HG02852 (cell line): ENCODE data around the gene SRRM3.
"Not testable (repeated sequence)": the region's sequence is repeated elsewhere in the genome, so short reads cannot be mapped to it uniquely, and the experiment has no call there.

Experiments used
- ATAC-seq: cut with Tn5 transposase; IDR thresholded peaks from one replicate; pipeline ENCODE4 v1.9.1; 2021; ENCODE audit warnings: mild to moderate bottlenecking, moderate library complexity; ENCODE audit not compliant: unreplicated experiment

The SRRM3 gene

GRCh38 chr7:76310102-76310957, 108.6 kb downstream of the SRRM3 start:
- no peak for ATAC-seq

- ATAC-seq: not testable (repeated sequence)
Observed at GRCh38 chr7:76311838-76312237, 110.1 kb downstream of the SRRM3 start.

- peak; percentile 32 for ATAC-seq
Observed at GRCh38 chr7:76314042-76314721, 112.5 kb downstream of the SRRM3 start.

GRCh38 chr7:76314740-76315139, 113.0 kb downstream of the SRRM3 start:
- not testable (repeated sequence) for ATAC-seq

DNA sequence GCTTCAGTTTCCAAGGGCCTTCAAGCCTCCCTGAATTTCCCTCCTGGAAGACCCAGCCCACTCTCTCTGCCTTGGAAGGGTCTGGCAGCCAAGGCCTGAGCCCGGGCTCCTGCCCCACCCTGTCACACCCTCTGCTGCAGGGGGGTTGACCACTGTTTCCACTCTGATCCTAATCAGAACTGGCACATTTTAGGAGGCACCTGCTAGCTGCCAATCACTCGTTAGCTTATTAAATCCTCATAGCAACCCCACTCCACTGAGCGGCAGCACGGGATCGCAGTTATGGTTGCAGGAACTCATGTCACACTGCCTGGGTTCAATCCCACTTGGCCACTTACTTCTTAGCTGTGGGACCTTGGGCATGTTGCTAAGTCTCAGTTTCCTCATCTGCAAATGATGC, 113.7 kb downstream of the SRRM3 start:
- no peak for ATAC-seq

DNA sequence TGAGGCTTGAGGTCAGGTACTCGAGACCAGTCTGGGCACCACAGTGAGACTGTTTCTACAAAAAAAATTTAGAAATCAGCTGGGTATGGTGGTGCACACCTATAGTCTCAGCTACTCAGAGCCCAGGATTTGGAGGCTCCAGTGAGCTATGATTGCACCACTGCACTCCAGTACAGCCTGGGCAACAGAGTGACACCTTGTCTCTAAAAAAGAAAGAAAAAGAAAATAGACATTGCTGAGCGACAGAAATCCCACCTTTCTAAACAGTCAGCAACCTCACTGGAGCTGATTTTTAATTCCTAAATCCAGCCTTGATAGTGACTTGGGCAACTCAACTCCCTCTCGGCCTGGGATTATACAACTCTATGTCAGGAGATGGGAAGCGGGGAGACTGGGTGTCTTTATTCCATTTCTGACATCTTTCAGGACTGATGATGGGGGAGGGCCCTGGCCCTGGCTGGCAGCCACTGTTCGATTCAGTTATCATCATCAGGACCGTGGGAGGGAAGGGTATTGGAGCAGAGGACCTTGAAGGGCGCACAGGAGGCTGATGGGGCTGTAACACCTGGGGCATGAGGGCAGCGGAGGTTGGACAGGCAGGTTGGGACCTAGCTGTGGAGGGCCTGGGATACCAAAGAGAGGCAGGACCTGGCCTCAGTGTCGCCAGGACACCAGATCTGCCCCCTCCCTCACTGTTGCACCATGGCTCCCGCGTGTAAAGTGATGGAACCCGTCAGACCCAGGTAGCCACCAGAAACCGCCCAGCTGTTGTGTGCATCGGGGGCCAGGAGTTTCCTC, 115.5 kb downstream of the SRRM3 start:
- no peak for ATAC-seq

GRCh38 chr7:76317782-76318487, 116.2 kb downstream of the SRRM3 start:
- peak; percentile 86 for ATAC-seq

DNA sequence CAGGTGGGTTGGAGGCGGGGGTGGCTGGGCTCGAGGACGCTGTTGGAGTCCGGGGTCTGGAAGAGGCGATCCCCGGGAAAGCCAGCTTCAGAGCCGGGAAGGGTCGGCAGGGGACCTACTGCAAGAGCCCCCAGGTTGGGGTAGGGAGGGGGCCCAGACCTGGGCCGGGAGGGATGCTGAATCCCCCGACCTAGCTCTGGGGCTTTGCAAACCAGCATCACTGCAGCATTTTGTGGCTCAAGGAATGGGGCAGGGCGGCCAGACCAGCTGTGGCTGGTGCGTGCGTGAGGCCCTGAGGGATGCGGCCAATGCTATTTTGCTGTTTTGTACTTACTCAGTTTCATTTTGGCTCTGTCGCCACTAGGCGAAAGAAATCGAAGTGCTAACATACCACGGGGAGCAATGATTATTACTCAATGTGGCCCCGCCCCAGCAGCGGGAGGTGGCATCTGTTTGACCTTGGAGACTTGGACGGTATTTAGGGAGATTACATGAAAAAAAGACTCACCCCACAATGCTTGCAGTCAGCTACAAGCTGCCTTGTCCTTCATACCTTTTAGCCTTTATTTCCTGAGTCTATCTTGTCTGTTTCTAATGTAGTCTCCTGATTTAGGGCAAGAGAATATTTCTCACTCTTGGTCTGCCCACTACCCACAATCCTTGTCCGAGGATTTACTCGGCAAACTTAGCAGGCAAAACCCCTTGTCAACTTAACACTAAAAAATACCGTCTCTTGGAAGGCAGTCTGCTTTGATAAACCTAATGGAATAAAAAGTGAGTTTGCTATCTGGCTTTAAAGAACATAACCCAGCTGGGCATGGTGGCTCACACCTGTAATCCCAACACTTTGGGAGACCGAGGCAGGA, 117.0 kb downstream of the SRRM3 start:
- ATAC-seq: peak; percentile 40

- ATAC-seq: no peak
Observed at GRCh38 chr7:76325092-76325491, 123.4 kb downstream of the SRRM3 start.

DNA sequence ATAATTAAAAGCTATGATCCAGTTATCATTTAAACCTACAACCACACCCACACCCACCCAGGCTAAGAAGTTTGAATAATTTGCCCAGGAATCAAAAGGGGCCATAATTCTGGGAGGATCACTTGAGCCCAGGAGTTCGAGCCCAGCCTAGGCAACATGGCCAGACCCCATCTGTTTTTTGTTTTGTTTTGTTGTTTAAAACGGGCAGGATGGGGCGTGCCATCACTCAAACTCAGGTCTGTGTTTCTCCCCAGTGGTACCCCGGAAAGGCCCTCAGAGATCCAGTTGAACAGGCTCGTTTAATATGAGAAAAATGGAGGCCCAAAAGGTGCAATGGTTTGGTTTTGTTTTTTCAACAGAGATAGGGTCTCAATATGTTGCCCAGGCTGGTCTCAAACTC, 124.1 kb downstream of the SRRM3 start:
- ATAC-seq: no peak

DNA sequence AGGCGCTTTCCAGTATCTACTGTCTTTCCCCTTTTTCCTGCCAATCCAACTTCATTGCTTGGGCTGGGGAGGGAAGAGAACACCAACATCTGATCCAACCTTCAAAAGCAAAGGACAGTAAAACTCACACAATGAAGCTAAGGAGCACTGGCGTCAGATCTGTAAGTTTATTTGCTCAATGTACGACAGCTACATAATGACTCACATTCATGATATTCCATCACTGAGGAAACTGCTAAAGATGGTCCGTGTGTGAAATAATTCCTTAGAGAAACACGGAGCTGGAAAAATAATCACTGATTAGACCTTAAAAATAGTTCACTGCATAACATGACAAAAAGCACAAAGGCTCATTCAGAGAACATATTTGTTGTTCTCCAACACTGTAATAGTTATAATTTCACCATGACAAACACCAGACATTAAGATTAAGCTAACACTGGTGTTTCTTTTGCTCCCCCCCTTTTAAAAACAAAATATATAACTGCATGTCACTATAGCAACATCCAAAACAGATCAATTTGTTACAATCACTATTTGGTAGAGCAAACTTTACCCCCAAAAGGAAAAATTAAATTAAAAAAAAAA, 125.0 kb downstream of the SRRM3 start:
- no peak for ATAC-seq

GRCh38 chr7:76327610-76328009, 125.9 kb downstream of the SRRM3 start:
- ATAC-seq: no peak

- no peak for ATAC-seq
Observed at GRCh38 chr7:76328389-76328788, 126.7 kb downstream of the SRRM3 start.

GRCh38 chr7:76329479-76329878, 127.8 kb downstream of the SRRM3 start:
- no peak for ATAC-seq

- ATAC-seq: no peak
Observed at GRCh38 chr7:76330261-76330660, 128.6 kb downstream of the SRRM3 start.

- ATAC-seq: no peak
Observed at GRCh38 chr7:76330673-76331072, 129.0 kb downstream of the SRRM3 start.

DNA sequence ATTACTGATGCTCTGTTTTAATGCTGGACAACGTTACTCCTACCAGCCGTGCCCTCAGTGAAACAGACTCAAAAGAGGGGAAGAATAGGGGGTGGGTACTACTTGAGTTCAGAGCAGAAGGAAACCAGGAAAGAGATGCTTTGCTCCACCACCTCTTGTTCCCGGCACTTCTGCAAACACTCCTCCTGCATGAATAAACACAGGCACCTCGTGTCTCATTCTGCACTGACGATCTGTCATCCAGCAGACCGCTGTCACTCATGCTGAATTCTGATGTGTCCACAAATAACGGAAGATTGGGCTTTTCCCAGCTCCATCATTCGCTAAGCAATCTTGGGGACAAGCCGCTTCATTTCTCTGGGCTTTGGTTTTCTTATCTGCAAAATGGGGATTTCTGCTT, 130.4 kb downstream of the SRRM3 start:
- ATAC-seq: no peak

DNA sequence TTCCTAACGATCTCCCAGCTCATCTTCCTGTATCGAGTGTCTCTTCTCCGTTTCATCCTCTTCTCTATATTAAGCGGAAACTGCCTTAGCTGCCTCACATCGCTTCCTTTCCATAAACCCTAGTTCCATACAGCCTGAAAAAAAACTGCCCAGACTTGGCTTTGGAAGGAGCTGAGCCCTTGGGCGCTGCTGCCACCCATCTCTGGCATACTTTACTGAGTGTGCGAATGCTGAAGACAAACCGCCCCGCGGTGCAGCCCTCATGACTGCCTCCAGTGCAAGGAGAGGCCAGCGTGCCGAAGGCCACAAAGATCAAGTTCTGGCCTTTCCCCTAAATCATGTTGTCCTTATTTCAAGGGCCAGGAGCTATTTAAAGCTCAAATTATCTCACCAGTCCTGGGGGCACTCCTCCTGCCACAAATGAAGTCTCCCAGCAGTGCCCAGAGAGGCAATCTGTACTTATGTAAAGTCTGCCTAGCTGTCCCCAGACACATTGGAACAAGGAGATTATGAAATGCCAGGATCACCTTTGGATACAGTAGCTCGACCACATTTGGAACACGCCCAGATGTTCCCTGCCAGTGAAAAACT, 131.9 kb downstream of the SRRM3 start:
- no peak for ATAC-seq

DNA sequence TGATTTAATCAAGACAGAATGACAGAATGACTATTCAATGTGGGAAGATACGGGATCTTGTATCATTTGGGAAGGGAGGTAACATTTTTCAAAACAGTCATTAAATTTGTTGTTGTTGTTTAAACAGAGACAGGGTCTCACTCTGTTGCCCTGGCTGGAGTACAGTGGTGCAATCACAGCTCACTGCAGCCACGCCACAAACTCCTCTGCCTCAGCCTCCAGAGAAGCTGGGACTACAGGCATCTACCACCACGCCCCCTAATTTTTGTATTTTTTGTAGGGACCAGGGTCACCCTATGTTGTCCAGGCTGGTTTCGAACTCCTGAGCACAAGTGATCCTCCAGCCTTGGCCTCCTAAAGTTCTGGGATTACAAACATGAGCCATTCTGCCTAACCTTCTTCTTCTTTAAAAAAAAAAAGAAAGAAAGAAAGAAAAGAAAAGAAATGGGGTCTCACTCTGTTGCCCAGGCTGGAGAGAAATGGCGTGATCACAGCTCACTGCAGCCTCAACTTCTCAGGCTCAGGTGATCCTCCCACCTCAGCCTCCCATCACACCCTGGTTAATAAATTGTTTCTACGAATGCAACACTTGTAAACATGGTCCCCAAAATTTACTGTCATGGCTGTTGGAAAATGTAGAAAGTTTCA, 132.7 kb downstream of the SRRM3 start:
- ATAC-seq: no peak
